CD4-positive, alpha-beta T cell treated with Interleukin-4 for 1 hour (primary cell): ENCODE results near the gene SLC4A1.

Experiments used
- DNase-seq, 2 donors: peaks; one replicate each; pipeline ENCODE4 v3.0.0-alpha.2; 2020 to 2022

SLC4A1 gene

DNA sequence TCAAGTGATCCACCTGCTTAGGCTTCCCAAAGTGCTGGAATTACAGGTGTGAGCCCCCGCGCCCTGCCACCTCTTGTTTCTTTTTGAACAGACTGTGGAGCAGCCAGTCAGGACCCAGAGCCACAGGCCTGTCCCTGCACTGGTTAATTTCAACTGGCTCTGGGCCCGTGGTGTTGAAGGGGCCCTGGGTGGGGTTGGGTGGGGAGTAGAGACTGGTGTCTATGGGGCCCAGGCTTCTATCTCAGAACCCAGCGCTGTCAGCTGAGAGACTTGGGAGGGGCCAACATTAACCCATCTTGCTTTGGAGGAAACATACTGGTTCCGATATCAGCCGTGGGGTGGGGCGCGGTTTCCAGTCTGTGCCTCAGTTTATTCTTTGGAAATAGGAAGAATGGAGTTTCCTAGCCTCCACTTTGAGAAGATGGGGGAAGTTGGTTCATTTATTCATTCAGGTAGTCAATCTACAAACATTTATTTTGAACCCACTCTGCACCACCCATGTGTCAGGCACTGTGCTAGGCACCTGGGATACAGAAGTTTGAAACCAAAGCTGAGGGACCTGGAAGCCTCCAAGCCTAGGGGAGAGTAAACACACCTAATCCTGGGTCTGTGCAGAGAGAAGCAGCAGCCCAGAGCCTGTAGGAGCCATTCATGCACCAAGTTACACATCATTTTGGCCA lies 15.5 kb upstream of the SLC4A1 start:
- DNase-seq, result no peak

GRCh38 chr17:44282264-44282663 lies 14.3 kb upstream of the SLC4A1 start:
- DNase-seq, result no peak

GRCh38 chr17:44281570-44281969 lies 13.6 kb upstream of the SLC4A1 start:
- no peak for DNase-seq

DNA sequence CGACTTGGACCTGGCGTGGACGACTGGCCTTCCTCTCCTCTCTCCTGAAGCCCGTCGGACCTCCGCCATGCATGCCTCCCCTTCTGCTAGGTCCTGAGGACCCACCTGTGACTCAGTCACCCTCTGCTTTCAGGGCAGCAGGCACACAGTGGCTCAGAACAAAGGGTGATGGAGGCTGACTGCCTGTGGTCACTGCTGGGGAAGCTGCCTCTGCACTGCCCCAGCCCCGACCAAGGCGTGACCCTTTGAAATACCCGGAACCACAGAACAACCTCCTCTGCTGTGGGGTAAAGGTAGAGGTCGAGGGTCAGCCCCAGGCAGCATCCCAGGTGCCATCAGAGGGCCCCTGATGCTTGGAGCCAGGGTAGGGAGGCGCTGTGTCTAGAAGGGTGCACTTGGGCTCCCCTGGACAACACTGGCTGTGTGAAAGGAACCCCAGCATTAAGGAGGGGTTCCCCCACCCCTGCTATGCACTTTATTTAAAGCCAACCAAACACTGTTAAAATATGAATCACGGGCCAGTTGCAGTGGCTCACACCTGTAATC lies 12.5 kb upstream of the SLC4A1 start:
- no peak for DNase-seq

DNA sequence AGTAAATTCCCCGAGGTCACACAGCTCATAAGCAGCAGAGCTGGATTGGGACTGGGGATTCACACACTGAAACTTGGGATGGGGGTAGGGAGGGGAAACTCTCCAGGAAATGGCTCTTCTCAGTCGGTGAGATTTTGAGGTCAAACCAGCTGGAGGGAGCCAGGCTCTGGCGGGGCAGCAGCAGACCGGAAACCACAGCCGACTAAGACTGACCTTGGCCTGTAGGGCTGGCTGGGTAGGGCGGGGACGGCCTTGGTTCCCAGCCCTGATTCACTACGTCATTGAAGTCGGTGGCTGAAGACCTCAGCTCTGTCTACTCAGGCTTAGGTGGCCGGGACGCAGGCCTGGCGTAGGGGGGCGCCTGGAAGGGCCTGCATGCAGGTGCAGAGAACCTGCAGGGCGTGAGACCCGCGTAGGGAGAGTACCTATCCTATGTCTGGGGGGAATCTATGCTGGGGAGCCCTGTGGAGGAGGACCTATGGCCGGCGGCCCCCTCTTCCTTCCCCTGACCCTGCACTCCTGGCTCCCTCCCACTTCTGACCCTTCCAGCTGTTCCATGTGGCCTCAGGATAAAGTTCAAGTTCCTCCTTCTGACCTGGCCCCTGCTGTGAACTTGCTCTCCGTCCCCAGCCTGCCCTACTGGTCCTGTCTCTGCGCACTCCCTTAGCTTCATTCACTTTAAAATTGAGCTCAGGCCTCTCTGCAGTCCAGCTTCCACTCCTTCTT lies 11.9 kb upstream of the SLC4A1 start:
- peak; percentile 38 to 80 for DNase-seq

- DNase-seq, result no peak
Observed at GRCh38 chr17:44279346-44279665, 11.4 kb upstream of the SLC4A1 start.

DNA sequence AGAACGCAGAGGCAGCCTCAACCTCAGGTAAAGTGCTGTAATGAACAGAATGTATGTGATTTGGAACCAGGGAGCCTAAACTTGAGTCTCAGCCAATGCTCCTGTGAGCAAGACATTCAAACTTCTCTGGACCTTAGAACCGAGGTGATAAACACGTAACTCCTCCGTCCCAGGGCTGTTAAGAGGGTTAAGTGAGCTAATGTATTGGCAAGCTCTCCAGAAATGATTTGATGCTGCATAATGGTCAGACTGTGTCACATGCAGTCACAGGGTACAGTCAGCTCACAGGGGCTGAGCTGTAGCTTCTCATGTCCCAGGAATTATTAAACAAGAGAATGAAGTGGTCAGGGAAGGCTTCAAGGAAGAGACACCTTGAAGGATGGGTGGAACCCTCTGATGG lies 10.0 kb upstream of the SLC4A1 start:
- no peak for DNase-seq

- no peak for DNase-seq
Observed at GRCh38 chr17:44273607-44274006, 5.7 kb upstream of the SLC4A1 start.

DNA sequence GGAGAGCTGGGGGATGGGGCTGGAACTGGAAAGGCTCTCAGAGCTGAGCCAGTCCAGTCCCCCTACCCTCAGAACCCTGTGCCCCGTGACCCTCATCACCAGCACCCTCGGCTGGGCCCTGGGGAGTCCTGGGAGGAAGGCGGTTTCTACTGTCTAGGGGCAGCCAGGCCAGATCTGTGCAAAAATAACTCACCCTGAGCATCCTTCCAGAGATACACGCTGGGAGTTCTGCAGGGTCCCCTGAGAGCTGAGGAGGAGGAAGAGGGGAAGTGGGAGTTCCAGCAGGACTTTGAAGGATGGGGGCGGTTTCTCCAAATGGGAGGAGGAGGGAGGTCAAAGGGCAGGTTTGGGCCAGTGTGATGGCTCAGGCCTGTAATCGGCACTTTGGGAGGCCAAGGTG lies 5.0 kb upstream of the SLC4A1 start:
- no peak for DNase-seq

DNA sequence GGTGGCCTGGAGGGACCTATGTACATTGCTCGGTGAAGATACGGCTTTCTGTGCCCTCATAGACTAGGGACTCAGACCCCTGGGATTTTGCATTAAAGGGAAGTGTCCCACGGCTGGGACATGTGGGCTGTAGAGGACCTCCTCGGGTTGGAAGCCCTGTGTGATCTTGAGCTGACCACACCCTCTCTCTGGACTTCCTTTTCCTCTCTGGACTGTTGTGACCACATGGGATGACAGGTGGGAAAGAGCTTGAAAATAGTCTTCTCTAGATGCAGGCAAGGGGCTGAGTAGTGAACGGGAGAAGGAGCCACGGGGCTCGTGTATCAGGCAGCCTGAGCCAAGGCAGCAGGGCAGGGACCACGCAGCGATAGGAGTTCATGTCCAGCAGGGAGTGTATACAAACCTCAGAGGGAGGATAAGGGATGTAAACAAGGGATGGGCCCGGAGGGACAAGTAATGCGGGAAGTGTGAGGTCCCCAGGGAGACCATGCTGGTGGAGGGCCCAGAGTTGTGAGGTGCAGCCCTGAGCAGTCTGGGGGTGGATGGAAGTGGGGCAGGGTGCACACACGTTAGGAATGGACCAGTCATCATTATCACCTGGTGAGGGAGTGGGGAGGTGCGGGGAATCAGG lies 4.5 kb upstream of the SLC4A1 start:
- DNase-seq, result no peak

GRCh38 chr17:44269535-44270240 lies 1.8 kb upstream of the SLC4A1 start:
- DNase-seq, result no peak

DNA sequence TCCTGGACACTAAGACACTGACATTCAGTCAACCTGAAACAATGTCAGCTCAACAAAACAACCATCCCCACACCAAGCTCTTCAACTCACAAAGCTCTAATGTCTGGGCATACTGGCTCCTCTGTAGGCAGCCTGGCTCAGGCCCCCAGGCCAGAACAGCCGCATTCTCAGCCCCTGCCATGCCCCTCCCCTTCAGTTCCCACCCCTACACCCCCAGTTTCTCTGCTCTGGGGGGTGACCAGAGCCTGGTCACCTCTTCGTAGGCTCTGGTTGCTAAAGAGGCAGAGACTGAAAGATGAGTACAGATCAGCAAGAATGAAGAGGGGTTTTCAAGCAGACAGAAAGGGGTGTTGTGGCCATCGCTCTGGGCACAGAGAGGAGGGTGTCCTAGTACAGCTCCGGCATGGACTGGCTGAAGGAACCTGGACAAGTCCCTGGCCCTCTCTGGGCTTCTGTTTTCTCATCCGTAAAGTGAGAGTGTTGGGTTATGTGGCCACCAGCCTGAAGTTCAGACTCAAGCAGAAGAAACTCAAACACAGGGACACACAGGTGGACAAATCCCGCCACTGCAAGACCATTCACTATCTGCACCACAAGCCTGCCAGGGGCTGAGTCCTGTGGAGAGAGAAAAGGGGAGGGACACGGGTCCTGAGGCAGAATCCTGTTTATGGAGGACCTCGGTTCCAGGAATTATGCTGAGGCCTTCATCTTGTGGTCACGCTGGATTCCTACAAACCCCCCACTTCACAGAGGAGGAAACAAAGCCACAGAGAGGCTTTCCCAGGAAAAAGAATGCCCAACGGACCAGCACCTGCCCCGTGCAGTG lies 987 bp upstream of the SLC4A1 start:
- DNase-seq, result no peak

- no peak for DNase-seq
Observed at GRCh38 chr17:44267165-44267455, 825 bp downstream of the SLC4A1 start.

- no peak for DNase-seq
Observed at GRCh38 chr17:44266402-44267164, 1.4 kb downstream of the SLC4A1 start.

- no peak for DNase-seq
Observed at GRCh38 chr17:44263345-44263902, 4.5 kb downstream of the SLC4A1 start.

DNA sequence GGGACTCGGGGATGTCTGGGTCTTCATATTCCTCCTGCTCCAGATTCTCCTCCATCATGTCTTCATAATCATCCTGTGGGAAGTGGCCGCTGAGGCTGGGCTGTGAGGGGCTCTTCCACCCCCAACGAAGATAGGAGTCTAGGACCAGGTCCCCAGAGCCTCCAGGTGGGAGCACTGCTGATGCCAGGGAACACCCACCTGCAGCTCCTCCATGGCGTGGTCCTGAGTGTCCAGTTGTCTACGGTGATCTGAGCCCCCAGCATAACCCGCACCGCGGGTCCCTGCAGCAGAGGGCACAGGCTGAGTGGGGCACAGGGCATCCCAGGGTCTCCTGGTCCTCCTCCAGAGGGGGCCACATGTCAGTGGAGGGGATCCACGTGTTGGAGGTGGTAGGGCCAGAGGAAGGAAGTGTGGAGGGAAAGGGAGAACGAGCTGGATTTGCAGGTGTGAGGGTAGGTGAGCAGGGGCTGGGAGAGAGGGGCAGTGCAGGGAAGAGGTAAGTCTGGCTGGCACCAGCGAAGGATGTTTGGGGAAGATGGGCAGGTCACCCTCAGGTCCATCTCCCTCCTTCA lies 5.2 kb downstream of the SLC4A1 start:
- no peak for DNase-seq

DNA sequence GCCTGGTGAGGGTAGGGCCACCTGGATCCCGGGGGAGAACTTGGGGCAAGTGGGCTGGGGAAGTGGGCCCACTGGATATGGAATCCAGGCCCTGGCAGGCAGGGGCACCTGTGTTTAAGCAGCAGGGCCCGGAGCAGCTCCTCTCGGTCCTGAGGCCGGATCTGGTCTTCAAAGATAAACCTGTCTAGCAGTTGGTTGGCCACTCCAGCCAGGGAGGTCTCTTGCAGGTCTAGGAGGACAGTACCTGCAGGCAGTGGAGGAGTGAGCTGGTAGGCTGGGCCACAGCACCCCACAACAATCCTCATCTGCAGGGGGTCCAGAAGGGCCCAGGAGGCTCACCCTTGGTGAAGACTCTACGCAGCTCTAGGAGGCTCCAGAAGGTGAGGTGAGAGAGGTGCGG lies 7.6 kb downstream of the SLC4A1 start:
- no peak for DNase-seq

- no peak for DNase-seq
Observed at GRCh38 chr17:44258811-44259351, 9.1 kb downstream of the SLC4A1 start.

DNA sequence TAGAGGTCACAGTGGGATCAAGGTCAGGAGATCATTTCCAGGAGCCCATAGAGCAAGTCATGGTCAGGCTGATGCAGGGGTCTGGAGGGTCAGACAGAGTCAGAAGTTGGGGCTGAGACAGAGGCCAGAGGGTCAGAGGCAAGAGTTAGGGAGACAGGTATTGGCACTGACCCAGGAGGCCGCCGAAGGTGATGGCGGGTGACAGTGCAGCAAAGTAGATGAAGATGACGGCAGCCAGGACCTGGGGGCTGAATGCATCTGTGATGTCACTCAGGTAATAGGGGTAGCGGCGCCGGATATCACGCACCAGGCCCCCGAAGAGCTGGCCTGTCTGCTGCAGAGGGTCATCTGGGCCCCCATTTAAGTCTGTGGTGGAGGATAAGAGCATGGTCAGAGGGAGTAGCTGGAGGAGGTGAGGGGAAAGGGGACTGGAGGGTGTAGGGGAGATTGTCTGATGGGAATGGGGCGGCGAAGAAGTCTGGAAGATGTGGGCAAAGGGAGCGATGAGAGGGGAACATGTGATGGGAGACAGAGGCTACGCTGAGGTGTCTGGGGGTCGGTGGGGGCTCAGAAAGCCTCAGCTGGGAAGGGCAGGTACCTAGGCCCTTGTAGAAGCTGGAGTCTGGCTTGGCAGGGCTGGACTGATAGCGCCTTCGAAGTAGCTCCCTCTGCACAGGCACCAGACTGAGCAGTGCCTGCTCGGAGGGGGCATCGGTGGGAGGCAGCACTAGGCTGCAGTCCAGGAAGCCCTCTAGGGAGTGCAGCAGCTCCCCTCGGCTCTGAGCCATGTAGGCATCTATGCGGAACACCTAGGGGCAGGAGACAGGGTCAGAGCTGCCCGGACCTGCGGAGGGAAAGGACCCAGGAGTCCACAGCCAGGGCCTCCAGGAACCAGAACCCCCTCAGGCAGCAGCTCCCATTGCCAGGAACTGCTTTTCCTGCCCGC lies 9.8 kb downstream of the SLC4A1 start:
- no peak for DNase-seq

- no peak for DNase-seq
Observed at GRCh38 chr17:44256671-44257070, 11.3 kb downstream of the SLC4A1 start.
